Activated CD4-positive, CD25-positive, alpha-beta regulatory T cell treated with anti-CD3 and anti-CD28 coated beads, Interleukin-2, amount 50 U/mL, for 72 hours (primary cell): ENCODE results near the gene GAMT.
"Not testable (repeated sequence)": the region's sequence is repeated elsewhere in the genome, so short reads cannot be mapped to it uniquely, and the experiment has no call there.

Source experiments
- DNase-seq: peaks from one replicate; pipeline ENCODE4 v3.0.0; 2021

GAMT gene

DNA sequence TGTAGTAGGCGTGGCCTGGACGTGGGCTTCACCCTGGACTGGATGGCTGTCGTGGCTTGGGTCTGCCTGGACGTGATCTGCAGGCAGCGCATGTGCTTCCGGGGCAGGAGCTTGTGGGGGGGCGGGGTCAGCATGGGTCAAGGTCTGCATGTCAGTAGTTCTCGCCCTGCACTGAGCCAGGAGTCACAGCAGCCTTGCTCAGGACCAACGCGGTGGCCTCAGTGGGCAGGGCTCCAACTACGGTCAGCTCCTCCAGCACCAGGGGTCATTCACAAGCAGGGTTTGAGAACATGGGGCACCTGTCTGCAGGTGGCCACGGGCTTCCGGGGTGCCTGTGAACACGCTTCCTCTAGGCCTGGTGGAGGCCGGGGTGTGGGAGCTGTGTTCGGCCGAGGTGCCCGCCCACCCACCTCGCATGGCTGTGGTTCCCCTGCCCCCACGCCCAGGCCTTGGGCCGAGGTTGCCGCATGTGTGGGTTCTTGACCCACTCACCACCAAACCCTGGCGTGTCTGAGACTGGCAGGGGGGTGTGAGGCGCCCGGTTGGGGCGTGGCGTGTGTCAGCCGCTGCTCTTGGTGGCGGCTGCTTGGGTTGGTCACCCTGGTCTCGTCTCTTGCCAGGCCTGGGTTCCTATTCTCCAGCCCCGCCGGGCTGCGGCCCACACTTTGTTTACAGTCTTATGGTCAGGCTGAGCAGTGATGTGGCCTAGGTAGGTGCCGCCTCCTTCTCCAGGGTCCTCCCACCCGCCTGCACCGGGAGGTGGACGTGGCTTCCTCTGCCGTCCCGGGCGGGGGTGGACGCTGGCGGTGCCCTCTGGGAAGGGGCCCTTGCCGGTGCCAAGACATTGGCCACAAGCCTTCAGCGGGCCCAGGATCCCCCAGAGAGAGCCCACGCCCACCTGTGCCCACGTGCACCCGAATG lies 32.0 kb upstream of the GAMT start:
- no peak for DNase-seq

DNA sequence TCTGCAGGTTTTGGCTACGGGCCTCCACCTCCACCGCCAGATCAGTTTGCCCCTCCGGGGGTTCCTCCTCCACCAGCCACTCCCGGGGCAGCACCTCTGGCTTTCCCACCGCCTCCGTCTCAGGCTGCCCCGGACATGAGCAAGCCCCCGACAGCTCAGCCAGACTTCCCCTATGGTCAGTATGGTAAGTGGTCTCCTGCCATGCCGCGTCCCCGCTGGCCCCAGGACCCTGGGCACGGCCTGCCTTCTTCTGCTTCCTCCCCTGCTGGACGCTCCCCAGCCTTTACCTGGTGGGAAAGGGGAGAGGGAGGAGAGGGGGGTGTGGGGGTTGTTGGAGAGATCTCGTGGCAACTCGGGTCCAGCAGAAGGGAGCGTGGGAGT lies 31.2 kb upstream of the GAMT start:
- DNase-seq, result no peak

DNA sequence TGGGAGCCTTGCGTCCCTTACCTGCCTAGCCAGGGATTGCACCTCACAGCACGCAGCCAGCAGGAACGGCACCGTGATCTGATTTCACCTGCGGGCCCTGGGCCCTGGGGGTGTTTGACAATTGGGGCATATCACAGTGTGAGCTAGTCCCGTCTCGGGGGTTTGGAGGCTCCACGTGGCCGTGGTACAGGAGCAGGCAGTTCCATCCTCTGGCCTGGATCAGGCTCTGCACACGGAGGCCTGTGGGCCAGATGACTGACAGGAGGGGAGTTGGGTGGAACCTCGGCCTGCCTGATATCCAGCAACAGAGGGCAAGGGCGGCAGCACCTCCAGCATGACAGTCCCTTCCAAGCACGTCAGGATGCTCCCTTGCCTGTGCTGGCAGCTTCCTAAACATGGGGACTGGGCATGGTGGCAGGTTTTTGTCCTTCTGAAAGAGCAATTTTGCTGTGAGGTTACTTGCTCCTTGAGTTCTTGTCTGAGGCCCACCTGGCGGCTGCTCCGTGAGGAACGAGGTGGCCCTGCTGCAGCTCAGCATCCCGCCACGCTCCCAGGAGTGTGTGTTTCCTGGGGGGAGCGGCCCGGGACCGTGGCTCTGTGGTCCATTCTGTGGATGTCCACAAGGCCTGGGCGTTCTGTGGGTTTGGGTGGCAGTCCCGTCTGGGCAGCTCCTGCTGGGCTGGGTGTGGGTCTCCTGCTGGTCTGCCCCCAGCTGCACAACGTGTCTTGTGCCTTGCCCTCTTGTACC lies 30.6 kb upstream of the GAMT start:
- DNase-seq, result no peak

DNA sequence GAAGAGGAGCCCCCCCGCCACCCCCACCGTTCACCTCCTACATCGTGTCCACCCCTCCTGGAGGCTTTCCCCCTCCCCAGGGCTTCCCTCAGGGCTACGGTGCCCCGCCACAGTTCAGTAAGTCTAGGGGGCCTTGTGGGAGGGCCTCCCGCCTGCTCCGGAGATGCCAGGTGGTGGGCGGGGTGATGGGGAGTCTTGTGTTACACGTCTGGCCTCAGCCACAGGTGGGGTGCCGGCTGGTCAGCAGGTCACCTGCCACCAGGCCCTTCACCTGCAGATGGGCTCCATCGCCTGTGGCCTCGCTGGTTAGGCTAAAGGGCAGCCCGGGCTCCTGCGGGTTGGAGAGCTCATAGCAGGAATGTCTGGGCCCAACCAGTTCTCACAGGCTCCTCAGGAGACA lies 28.9 kb upstream of the GAMT start:
- no peak for DNase-seq

DNA sequence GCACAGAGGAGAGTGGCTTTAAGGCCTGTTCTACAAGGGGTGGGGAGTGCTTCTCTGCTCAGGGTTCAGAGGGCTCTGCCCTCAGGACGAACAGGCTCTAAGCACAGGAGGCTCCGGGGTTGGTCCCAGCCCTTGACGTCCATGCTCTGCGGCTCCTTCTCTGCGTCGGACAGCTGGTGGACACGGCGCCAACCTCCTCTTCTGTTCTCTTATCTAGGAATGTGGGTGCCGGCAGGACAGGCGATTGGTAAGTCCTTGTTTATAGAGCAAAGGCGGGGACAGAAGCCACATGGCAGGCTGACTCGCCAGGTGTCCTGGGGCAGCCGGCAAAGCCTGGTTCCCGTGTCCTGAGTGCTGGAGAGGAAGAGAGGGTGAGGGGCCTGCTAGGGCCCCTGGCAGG lies 28.4 kb upstream of the GAMT start:
- no peak for DNase-seq

DNA sequence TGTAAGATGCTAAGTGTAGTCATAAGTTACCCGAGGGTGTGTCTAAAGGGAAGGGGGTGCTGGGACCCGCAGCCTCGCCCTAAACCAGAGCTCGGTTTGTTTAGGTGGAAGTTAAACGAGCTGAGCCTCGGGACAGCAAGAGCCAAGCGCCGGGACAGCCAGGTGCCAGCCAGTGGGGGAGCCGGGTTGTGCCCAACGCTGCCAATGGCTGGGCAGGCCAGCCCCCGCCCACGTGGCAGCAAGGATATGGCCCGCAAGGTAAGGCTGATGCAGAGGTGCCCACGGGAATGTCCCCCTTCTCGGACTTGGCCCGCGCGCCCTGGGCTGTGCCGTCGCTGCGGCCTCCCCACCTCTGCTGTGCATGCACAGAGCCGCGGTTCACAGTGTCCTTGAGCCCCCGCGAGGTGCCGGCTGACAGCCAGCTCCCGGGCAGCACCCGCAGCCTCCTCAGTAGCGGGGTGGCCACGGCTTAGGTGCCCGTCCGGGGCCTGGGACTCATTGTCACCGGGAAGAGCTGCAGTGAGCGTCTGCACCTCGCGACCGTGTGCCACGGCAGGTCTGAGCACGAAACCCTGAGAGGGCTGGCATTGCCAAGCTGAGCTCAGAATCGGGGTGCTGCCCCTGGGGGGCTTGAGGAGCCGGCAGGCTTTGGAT lies 27.5 kb upstream of the GAMT start:
- no peak for DNase-seq

DNA sequence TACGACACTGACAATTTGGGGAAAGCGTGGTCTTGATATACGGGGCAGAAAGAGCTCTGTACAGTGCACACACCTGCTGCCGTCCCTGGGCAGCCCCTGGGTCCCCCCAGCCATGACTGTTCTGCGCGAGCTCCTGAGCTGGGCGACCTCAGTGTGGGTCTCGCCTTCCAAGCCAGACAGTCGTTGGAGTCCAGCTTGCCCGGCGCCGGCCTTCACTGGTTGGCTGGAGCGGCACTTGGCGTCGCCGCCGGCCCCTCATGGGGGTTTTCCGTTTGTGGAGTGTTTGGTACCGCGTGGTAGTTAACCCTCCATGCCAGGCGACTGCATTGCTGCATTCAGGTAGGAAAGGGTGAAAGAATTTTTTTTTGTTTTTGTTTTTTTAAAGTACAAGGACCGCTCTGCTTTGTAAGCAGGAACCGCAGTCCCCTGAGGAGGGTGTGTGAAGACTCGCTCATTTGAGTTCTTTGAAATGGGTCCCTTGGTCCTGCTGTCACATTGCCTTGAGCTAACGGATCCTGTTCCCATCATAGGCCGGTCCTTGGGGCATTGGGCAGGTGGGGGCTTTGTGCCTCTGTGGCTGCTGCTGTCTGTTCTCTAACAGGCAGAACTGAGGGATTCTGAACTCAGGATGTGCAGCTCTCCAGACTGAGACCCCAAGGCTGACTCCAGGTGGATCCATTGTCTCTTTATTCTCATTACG lies 26.0 kb upstream of the GAMT start:
- no peak for DNase-seq

DNA sequence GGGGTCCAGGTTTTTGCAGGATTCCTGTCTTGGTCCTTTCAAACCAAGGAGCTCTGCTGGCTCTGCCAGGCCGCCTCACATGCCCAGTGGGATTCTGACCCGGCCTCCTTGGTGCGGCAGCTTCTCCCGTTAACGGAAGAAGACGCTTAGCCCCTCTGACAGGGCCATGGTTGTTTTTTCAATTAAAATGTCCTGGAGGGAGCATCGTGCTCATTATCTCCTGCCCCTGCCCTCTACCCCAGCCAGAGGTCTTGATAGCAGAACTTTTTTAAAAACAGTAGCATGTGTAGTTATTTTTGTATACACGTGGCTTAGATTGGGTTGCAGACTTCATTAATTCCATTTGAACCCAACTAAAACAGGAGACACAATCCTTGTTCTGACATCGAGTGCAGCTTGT lies 25.4 kb upstream of the GAMT start:
- no peak for DNase-seq

DNA sequence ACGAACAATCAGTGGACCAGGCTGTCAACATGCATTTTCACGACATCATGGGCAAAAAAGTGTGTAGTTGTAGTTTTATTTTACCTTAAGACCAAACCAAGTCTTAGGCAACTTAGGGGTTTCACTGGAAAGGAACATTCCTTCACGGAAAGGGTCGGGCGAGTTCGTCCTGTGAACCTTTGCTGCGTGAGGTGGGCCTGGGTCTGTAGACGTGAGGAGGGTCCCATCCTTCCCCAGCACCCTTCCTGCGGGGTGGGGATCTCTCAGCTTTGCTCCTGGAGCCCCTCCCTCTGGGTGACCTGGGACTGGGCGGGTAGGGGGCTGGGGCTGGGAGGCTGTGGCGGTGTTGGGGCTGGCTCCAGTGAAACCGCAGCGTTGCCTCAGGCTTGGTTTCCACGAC lies 24.6 kb upstream of the GAMT start:
- no peak for DNase-seq

DNA sequence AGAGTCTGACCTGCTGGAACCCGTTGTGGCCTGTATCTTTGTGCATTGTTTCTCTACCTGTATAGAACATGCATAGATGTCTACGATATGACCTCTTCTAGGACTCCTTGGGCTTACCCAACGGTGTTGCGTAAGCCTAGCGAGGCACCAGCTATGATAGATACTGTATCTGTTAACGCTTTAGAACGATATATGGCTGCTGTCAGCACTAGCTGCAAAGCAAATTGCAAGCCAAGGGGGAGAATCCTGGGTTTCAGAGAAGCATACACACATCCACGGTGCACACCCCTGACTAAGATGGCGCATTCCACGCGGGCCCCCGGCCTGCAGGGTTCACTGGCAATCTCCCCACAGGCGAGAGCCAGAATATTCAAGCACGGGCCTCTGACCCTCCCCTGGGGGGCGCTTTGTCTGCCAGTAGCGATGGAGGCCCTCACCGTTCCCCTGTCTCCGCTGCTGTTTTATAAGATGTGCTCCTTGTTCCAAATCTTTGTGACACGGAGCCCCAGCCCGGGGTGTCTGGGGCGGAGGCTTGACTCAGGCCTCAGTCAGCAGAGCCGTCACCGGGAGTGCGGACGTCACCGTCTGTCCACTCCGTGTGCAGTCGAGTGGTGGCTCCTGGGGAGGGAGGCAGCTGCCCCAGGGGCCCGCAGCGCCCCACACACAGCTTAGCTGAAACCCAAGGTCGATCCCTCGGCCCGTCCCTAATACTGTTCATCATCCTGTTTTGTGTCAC lies 23.9 kb upstream of the GAMT start:
- no peak for DNase-seq

DNA sequence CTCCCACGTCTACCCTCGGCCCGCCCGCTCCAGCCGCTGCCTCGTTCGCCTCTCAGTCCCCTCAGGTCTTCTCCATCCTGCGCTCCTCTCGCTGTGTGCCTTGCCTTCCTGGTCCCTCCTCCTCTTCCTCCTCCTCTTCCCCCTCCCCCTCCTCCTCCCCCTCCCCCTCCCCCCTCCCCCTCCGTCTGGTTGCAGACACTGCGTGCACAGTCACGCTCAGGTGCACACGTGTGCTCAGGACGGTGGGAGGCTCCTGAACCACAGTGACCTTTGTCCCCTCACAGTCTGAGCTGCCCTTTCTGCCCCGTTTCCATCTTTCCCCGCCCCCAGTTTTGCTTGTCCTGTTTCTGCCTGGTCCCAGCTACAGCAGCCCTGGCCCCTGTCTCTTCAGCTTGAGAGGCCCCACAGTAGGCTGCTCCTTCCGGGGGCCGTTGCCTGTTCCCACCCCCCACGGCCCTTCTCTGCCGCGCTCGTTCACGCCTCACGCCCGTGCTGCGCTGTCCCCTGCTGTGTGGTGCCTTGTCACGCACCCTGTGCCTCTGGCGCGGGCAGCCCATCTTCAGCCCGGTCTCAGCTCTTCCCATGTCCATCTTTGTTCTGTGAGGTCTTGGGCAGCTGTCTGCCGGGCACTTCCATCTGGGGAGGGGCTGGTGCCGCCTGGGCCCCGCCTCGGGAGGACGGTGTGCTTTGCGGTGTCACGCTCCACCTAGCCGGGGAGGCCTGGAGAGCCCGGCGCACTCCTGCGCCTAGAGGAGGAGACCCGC lies 23.0 kb upstream of the GAMT start:
- no peak for DNase-seq

DNA sequence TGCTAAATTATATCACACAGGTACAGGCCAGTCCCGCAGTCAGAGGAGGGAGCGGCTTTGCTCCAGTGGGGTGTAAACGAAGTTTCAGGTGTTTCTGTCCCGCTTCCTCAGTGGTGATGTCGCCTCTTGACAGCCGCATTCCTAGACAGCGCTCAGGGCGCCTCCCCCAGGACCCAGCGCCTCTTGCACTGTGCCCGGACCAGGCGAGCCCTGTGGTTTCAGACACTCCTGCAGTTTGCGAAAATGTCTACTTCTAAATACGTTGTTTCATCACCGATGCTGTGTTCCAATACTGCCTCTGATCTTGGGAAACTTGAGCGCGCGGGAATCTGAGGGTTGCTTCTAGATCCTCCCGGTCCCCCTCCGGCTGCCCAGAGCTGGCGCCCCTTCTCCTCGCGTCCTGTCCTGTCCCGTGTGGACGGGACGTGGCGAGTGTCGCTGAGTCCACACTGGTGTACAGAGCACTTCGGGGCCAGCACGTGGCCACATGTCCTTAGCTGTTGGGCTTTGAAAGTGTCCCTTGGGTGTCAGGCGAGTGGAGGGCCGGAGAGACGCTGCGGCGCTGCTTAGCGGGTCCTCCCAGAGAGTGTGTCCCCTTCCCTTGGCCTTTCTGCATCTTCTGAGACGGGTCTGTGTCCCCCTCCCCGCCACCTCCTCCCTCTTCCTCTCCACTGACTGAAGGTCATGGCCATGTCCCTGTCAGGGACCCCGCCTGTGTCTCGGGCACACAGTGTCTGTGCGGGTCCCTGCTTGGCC lies 22.3 kb upstream of the GAMT start:
- DNase-seq, result no peak

DNA sequence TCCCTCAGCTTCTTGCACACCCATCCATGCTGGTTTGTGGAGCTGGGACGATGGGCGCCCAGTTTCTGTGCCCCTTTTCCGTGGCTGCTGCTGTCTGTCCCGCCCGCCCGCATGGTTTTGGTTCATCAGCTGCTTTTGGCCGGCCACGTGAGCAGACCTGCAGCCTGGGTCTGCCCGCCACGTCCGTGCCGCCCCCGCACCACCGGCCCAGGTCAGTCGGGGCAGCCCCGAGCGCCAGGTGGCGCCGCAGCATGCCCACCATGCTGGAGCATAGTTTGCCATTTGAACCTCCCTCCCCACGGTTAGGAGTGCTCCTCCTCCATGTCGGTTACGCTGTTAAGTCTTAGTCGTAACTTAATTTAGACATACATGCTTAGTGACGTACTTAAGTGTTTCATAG lies 21.6 kb upstream of the GAMT start:
- no peak for DNase-seq

DNA sequence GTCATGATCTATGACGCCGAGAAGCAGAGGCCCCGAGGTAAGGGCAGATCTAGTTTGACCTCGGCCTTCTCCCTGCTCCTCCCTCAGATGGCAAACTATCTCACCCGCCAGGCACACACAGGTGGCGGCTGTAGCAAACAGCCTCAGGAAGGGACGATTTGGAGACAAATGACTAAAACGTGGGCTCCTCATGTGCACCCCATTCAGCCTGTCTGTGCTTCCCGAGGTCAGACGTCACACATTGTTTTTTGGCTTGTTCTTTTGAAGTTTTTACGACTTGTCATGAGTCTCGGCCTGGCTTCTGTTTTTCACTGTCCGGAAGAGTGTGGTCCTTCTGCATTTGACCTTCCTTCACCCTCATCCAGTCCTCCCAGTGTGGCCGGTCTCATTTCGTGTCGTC lies 21.0 kb upstream of the GAMT start:
- no peak for DNase-seq

DNA sequence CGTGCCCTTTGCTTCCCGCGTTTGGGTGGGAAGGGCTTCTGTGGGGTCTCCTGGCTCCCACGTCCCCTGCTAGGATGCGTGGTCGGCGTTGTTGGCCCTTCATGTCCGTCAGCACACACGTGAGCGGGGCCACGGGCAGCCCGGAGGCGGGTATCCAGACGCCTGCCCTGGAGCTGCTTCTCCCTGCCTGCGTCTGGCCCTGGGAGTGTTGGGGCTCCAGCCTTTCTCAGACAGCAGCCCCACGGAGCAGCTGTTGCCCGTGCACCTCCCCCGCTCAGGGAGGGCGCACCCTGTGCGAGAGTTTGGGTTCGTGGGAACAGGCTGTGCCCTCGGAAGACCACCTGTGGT lies 20.6 kb upstream of the GAMT start:
- DNase-seq, result no peak

DNA sequence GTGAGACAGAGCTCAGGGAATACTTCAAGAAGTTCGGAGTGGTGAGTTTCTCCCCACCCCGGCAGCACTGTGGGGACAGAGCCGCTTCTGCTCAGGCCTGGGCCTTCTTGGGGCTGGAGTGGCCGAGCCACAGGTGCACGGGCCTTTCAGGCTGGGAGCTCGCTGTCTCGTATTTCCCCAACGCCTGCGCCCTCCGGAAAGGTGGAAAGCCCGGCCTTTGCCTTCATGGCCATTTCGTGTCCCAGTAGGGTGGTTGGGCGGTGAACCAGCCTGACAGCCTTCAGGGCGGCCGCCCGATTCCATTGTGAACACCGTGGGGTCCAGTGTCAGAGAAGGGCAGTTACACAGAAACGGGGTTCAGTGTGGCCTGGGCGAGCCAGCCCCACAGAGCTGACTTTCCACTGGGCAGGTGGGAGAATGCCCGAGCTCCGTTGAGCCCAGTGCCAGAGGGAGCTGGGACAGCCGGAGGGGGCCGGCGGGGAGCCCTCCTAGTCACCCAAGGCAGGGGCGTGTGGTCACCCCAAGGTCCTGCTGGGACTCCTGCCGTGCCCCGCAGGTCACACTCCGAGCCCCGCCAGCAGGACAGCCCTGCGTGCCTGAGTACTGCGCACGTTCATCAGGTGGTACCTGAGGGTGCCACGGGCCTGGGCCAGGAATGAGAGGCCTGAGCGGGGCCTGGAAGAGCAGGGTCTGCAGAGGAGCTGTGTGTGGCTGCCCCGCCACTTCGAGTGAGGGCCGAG lies 20.0 kb upstream of the GAMT start:
- DNase-seq, result no peak

DNA sequence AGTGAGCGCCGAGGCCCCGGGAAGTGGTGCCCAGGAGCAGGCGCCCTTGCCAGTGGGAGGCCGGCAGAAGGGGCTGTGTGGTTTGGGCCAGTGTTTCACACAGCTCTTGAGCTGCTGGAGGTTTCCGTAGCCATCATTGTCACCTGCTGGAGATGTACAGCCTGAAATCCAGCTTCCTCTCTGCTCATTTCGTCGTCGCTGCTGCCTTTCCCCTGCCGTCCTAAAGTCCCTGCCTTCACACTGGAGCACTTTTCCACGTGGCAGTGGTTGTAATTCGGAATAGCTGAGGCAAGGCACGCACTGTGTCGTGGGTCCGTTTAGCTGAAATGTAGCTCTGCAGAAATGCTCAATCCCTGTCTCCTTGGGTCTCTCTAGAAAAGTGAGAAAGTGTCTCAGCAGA lies 19.2 kb upstream of the GAMT start:
- no peak for DNase-seq

DNA sequence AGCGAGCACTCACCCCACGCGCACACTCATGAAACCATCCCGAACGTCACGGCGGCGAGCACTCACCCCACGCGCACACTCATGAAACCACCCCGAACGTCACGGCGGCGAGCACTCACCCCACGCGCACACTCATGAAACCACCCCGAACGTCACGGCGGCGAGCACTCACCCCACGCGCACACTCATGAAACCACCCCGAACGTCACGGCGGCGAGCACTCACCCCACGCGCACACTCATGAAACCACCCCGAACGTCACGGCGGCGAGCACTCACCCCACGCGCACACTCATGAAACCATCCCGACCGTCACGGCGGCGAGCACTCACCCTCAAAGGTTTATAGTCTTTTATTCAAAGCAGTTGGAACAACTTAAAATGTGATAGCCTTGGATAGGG lies 18.7 kb upstream of the GAMT start:
- not testable (repeated sequence) for DNase-seq

DNA sequence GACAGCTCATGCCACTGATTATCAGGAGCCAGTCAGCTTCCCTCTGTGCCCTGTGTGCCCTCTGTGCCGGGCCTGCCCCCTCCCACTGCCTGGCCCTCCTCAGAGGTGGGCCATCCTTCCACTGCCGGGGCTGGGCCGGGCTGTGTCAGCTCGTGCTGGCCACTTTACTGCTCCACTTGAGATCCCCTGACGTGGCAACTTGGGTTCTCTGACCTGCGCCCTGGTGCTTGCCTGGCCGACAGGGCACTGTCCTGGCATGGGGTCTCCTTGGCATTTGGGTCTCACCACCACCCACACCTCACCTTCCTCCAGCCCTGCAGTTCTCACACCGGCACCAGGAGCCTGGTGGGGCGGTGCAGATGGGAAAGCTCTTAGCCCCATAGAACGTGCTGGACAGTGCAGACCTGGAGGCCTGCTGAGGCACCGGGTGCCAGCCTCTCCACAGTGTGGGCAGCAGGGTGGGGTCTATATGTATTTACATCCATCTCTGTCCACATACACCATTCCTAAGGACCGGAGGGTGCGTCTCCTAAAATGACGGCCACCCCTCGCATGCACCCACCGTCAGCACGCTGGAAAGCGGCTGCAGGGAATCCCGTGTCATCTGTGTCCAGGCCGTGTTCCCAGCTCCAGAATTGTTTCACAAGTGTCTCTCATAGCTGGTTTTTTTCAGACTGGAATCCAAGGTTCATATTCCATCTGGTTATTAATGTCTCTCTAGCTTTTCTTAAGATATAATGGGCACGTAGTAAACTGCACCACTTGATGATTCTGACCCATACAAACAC lies 17.8 kb upstream of the GAMT start:
- DNase-seq, result no peak

DNA sequence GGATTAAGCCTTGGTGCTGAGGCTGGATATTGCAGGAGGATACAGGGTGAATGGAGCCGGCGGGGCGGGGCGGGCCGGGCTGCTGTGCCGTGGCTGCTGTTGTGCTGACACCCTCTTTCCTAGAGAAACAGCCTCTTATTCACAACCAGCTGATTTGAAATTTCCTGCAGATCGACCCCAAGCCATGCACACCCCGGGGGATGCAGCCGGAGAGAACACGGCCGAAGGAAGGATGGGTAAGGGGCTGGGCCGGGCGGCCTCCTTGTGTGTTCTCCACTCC lies 17.1 kb upstream of the GAMT start:
- no peak for DNase-seq
